H1 (cell line): ENCODE results near the gene CSRNP3. TPM values are rescaled to one million over a fixed set of nuclear protein-coding genes. Genes with fewer than 3 reads are reported as not detected.

Source experiments
- CTCF ChIA-PET: fragments of 300-600 bp; sonication (Branson Sonifier 250); formaldehyde crosslinking; loops from one replicate; lab custom pipeline; 2021; ENCODE audit not compliant: partially characterized antibody; lab: Charles Lee
- POLR2A ChIA-PET: fragments of 300-600 bp; sonication (Branson Sonifier 250); formaldehyde crosslinking; loops from one replicate; lab custom pipeline; 2021; ENCODE audit warnings: inconsistent platforms; ENCODE audit not compliant: partially characterized antibody; lab: Charles Lee
- DNase-seq, 2 experiments: peaks; one replicate each; pipeline versions ENCODE4 v3.0.0 to v3.0.0-alpha.2; 2010 to 2022; ENCODE audit warnings: low spot score in 2 of 2, low read depth in 1 of 2, mixed read lengths in 1 of 2
- FAIRE-seq: peaks from 2 replicates; lab custom pipeline; 2011; peaks lifted over from hg19 to GRCh38; lab: Jason Lieb, UNC
- H2AFZ ChIP-seq: 2 replicates; pipeline ENCODE4 v1.8.1; 2012; ENCODE audit warnings: low read length, inconsistent platforms
- H2AK5ac ChIP-seq: 2 replicates; pipeline ENCODE4 v1.6.1; 2013; ENCODE audit warnings: low read depth, low read length
- H2BK120ac ChIP-seq: replicated peaks from 2 replicates; pipeline ENCODE3; 2013; ENCODE audit warnings: low read depth, low read length, inconsistent platforms
- H2BK12ac ChIP-seq: 2 replicates; pipeline ENCODE4 v1.6.1; 2013; ENCODE audit warnings: low read depth, low read length
- H2BK15ac ChIP-seq: 2 replicates; pipeline ENCODE4 v1.6.1; 2013; ENCODE audit warnings: low read length
- H2BK20ac ChIP-seq: 2 replicates; pipeline ENCODE4 v1.6.1; 2013; ENCODE audit warnings: low read length
- H2BK5ac ChIP-seq: 2 replicates; pipeline ENCODE4 v1.6.1; 2013; ENCODE audit warnings: low read depth, low read length
- H3K14ac ChIP-seq: 2 replicates; pipeline ENCODE4 v1.6.1; 2013; ENCODE audit warnings: inconsistent platforms; ENCODE audit not compliant: insufficient read length
- H3K18ac ChIP-seq: 2 replicates; pipeline ENCODE4 v1.6.1; 2013; ENCODE audit warnings: low read length; ENCODE audit errors: extremely low read depth
- H3K23ac ChIP-seq: 2 replicates; pipeline ENCODE4 v1.6.1; 2013; ENCODE audit warnings: inconsistent platforms; ENCODE audit not compliant: insufficient read length
- H3K23me2 ChIP-seq: 2 replicates; pipeline ENCODE4 v1.6.1; 2013; ENCODE audit warnings: low read depth, low read length
- H3K27ac ChIP-seq: 2 replicates; pipeline ENCODE4 v1.6.1; 2011; ENCODE audit warnings: low read depth, low read length, inconsistent platforms
- H3K27me3 ChIP-seq, 4 experiments: replicated peaks in 1 of 4; 1 replicate in 1 of 4; 2 replicates in 3 of 4; pipeline versions ENCODE4 v1.6.1 to v1.8.1; 2011 to 2013; ENCODE audit warnings: low read length in 3 of 4, mild to moderate bottlenecking in 3 of 4, inconsistent platforms in 2 of 4, mixed read lengths in 2 of 4, moderate library complexity in 1 of 4; ENCODE audit not compliant: control insufficient read depth in 3 of 4, insufficient read depth in 3 of 4; ENCODE audit errors: extremely low read depth in 1 of 4
- H3K36me3 ChIP-seq, 4 experiments: 2 replicates each; pipeline versions ENCODE4 v1.6.1 to v1.8.1; 2011 to 2013; ENCODE audit warnings: mild to moderate bottlenecking in 4 of 4, low read length in 3 of 4, moderate library complexity in 2 of 4, control low read depth in 1 of 4, inconsistent platforms in 1 of 4; ENCODE audit not compliant: insufficient read depth in 4 of 4, control insufficient read depth in 2 of 4
- H3K4ac ChIP-seq: replicated peaks from 2 replicates; pipeline ENCODE3; 2013; ENCODE audit warnings: low read length, low read depth, mixed read lengths, inconsistent platforms; ENCODE audit not compliant: insufficient read length
- H3K4me1 ChIP-seq, 4 experiments: replicated peaks in 1 of 4; 1 replicate in 1 of 4; 2 replicates in 3 of 4; pipeline versions ENCODE4 v1.6.1 to v1.8.1; 2011 to 2013; ENCODE audit warnings: low read length in 3 of 4, inconsistent platforms in 2 of 4, mixed read lengths in 1 of 4; ENCODE audit not compliant: insufficient read depth in 4 of 4, control insufficient read depth in 3 of 4
- H3K4me2 ChIP-seq, 2 experiments: 2 replicates each; pipeline versions ENCODE4 v1.6.1 to v1.8.1; 2011 to 2013; ENCODE audit warnings: low read depth in 2 of 2, low read length in 2 of 2, control low read depth in 1 of 2, inconsistent platforms in 1 of 2, mild to moderate bottlenecking in 1 of 2; ENCODE audit not compliant: insufficient read depth in 1 of 2
- H3K4me3 ChIP-seq, 4 experiments: fragments of 200-600, 300-600 bp in 1 of 4; sonication (generic), shearing (Covaris generic), sonication (Bioruptor Twin) in 1 of 4; 2 replicates each; pipeline versions ENCODE4 v1.5.1 to v1.8.1; 2011 to 2016; ENCODE audit warnings: low read length in 4 of 4, low read depth in 3 of 4, control low read depth in 2 of 4, inconsistent platforms in 2 of 4, mild to moderate bottlenecking in 2 of 4, mixed read lengths in 1 of 4, moderate library complexity in 1 of 4; ENCODE audit not compliant: insufficient read depth in 2 of 4; ENCODE audit errors: extremely low read depth in 1 of 4
- H3K56ac ChIP-seq: replicated peaks from 2 replicates; pipeline ENCODE3; 2013; ENCODE audit warnings: low read depth, mild to moderate bottlenecking, mixed read lengths, low read length, inconsistent platforms; ENCODE audit not compliant: insufficient read length
- H3K79me1 ChIP-seq: 2 replicates; pipeline ENCODE4 v1.6.1; 2013; ENCODE audit warnings: low read depth, low read length, control low read depth
- H3K79me2 ChIP-seq, 2 experiments: 2 replicates each; pipeline versions ENCODE4 v1.6.1 to v1.8.1; 2012 to 2013; ENCODE audit warnings: low read length in 2 of 2, mild to moderate bottlenecking in 2 of 2, inconsistent platforms in 1 of 2; ENCODE audit not compliant: insufficient read depth in 2 of 2, control insufficient read depth in 1 of 2
- H3K9ac ChIP-seq, 4 experiments: replicated peaks in 1 of 4; 1 replicate in 1 of 4; 2 replicates in 3 of 4; pipeline versions ENCODE4 v1.6.1 to v1.8.1; 2011 to 2013; ENCODE audit warnings: low read depth in 3 of 4, low read length in 3 of 4, control low read depth in 2 of 4, mild to moderate bottlenecking in 2 of 4, moderate library complexity in 2 of 4, inconsistent platforms in 1 of 4; ENCODE audit errors: extremely low read depth in 1 of 4
- H3K9me3 ChIP-seq, 2 experiments: 2 replicates each; pipeline versions ENCODE4 v1.6.1 to v1.8.1; 2012 to 2013; ENCODE audit warnings: mild to moderate bottlenecking in 2 of 2, moderate library complexity in 2 of 2, control low read depth in 1 of 2, inconsistent platforms in 1 of 2, low read depth in 1 of 2, low read length in 1 of 2, mixed read lengths in 1 of 2; ENCODE audit not compliant: insufficient read depth in 2 of 2
- H4K20me1 ChIP-seq, 2 experiments: replicated peaks in 1 of 2; 2 replicates each; pipeline versions ENCODE3 to v1.8.1; 2011 to 2013; ENCODE audit warnings: inconsistent platforms in 2 of 2, low read length in 2 of 2, mild to moderate bottlenecking in 1 of 2; ENCODE audit not compliant: insufficient read depth in 2 of 2, control insufficient read depth in 1 of 2
- H4K5ac ChIP-seq: 2 replicates; pipeline ENCODE4 v1.6.1; 2013; ENCODE audit warnings: low read length, low read depth, mixed read lengths, inconsistent platforms; ENCODE audit not compliant: insufficient read length
- H4K8ac ChIP-seq: 2 replicates; pipeline ENCODE4 v1.8.0; 2013; ENCODE audit warnings: mild to moderate bottlenecking, moderate library complexity, low read length, inconsistent platforms; ENCODE audit not compliant: insufficient read depth; ENCODE audit errors: extremely low read depth
- H4K91ac ChIP-seq: replicated peaks from 2 replicates; pipeline ENCODE3; 2013; ENCODE audit warnings: low read length, mixed read lengths, inconsistent platforms; ENCODE audit not compliant: insufficient read length
- ATF3 ChIP-seq: IDR thresholded peaks from 2 replicates; pipeline ENCODE4 v1.6.1; 2011; ENCODE audit warnings: low read depth, mild to moderate bottlenecking, low read length; ENCODE audit not compliant: insufficient read depth
- CREB1 ChIP-seq: IDR thresholded peaks from 2 replicates; pipeline ENCODE4 v1.6.1; 2012; ENCODE audit warnings: inconsistent platforms
- GABPA ChIP-seq: IDR thresholded peaks from 2 replicates; pipeline ENCODE4 v1.6.1; 2011; ENCODE audit warnings: mild to moderate bottlenecking, low read length, moderate library complexity, borderline replicate concordance; ENCODE audit not compliant: insufficient read depth
- HDAC2 ChIP-seq, 2 experiments: fragments of 300-600 bp in 1 of 2; sonication (generic) in 1 of 2; IDR thresholded peaks; 2 replicates each; pipeline ENCODE4 v1.6.1; 2011 to 2012; ENCODE audit warnings: low read depth in 2 of 2, low read length in 2 of 2, mild to moderate bottlenecking in 2 of 2, moderate library complexity in 2 of 2, borderline replicate concordance in 1 of 2, inconsistent platforms in 1 of 2
- MAFK ChIP-seq: IDR thresholded peaks from 2 replicates; pipeline ENCODE4 v1.6.1; 2012; ENCODE audit warnings: low read depth, mild to moderate bottlenecking, improper control_type of control experiment, low read length
- SP2 ChIP-seq: IDR thresholded peaks from 2 replicates; pipeline ENCODE4 v1.6.1; 2012; ENCODE audit warnings: mild to moderate bottlenecking, low read length, inconsistent platforms
- SP4 ChIP-seq: IDR thresholded peaks from 2 replicates; pipeline ENCODE4 v1.6.1; 2012; ENCODE audit warnings: low read length, inconsistent platforms
- SRF ChIP-seq: IDR thresholded peaks from 2 replicates; pipeline ENCODE4 v1.6.1; 2011; ENCODE audit warnings: mild to moderate bottlenecking, low read depth, low read length, moderate library complexity
- TAF1 ChIP-seq: IDR thresholded peaks from 2 replicates; pipeline ENCODE4 v1.6.1; 2011; ENCODE audit warnings: mild to moderate bottlenecking, low read depth, low read length
- ZNF274 ChIP-seq: IDR thresholded peaks from 2 replicates; pipeline ENCODE4 v1.7.0; 2012; ENCODE audit warnings: low read length, borderline replicate concordance; ENCODE audit errors: extremely low read depth
- WGBS, 2 experiments: shearing (Covaris generic) in 1 of 2; methylation state at CpG; one replicate each; pipeline versions ENCODE4 v1.1.6 to v1.1.7; 2013 to 2015; ENCODE audit warnings: low lambda C conversion rate in 2 of 2, mixed read lengths in 2 of 2, inconsistent platforms in 1 of 2, low coverage in 1 of 2, missing lambda C conversion rate in 1 of 2; ENCODE audit not compliant: insufficient replicate concordance in 2 of 2, insufficient coverage in 1 of 2, insufficient read length in 1 of 2; ENCODE audit errors: extremely low coverage in 1 of 2, missing lambda C conversion rate in 1 of 2; 5-methylcytosine and 5-hydroxymethylcytosine counted together
- polyA plus RNA-seq, 7 experiments: library from polyadenylated mRNA; depleted of rRNA in 3 of 7; stranded (reverse) in 5 of 7; unstranded in 2 of 7; fragments of >200 nt in 5 of 7; fragments of 200-250 nt in 2 of 7; gene quantifications; 1 replicate in 5 of 7; 2 replicates in 1 of 7; 4 replicates in 1 of 7; pipeline versions ENCODE4 v1.2.1 to v1.2.3, GENCODE V29; 2011 to 2013; ENCODE audit warnings: missing spikeins in 2 of 7, mixed read lengths in 2 of 7
- total RNA-seq: library from RNA; stranded (reverse); fragmentation: NEBNext Ultra II Directional; extraction: Animal tissue kit (Norgen Biotek cat#: 25700); gene quantifications from 2 replicates; pipeline ENCODE4 v1.2.1, GENCODE V29; 2021

CSRNP3 gene
- total and polyA plus RNA-seq, 2 of the 8 experiments (the other 6 are each of a cell fraction or from before 2014, with no cell fraction given), result 1.3 to 6.5 TPM

- Histone ChIP-seq H3K23me2 (no peaks in the 10 kb centered on the region), H4K20me1 (no peaks in the 10 kb centered on the region), H3K18ac (no peak overlapping the region), H3K9ac (no peak overlapping the region), H3K4ac (no peak overlapping the region), H2BK20ac (no peak overlapping the region), H3K9me3 (no peaks in the 10 kb centered on the region), H3K14ac (no peak overlapping the region), H2AK5ac (no peak overlapping the region), H3K56ac (no peak overlapping the region), H3K36me3 (no peaks in the 10 kb centered on the region), H4K5ac (no peak overlapping the region), H2BK120ac (no peak overlapping the region), H3K23ac (no peak overlapping the region), H3K4me2 (no peak overlapping the region), H3K27me3 (no peaks in the 10 kb centered on the region), H2BK12ac (no peak overlapping the region), H3K4me3 (no peak overlapping the region), H2AFZ (no peak overlapping the region), H3K79me1 (no peaks in the 10 kb centered on the region), H2BK5ac (no peak overlapping the region), H3K4me1 (peaks cover 0 to 5% (median 1%) of the 10 kb centered on the region in 4 experiments; a peak in 2 of 7 replicates), H4K91ac (no peak overlapping the region), H3K79me2 (no peaks in the 10 kb centered on the region), H2BK15ac (no peak overlapping the region), H3K27ac (no peak overlapping the region), H4K8ac (no peak overlapping the region)
- WGBS, 2 experiments, result 89% methylated on average over 5 of the region's 5 CpGs; no CpG with 5 or more reads in 1 of the 2 experiments
- no peak for FAIRE-seq
- ChIA-PET POLR2A (no interaction called here), CTCF (interaction anchor here (0.6 kb wide), 1 partner anchor 177 kb away, joined by 3 read pairs; no protein-coding TSS in a partner anchor)
- no peak for DNase-seq
- no peak for TF ChIP-seq SRF
- no peak for TF ChIP-seq SP2
- TF ChIP-seq MAFK, result no peak
- TF ChIP-seq GABPA, result no peak
- TF ChIP-seq CREB1, result no peak
- TF ChIP-seq HDAC2 (IDR thresholded peaks at IDR 0.05; ENCODE audit: borderline replicate concordance in 1 of 2, low read depth in 2 of 2, low read length in 2 of 2), result no peak
- TF ChIP-seq ATF3, result no peak
- TF ChIP-seq ZNF274, result no peak
- no peak for TF ChIP-seq TAF1
- TF ChIP-seq SP4, result no peak
These were observed 151.6 kb downstream of the CSRNP3 start for GRCh38 chr2:165621086-165621560.
